ENCODE measurements around the gene BDKRB2.
A peak's percentile ranks its signal among the peaks of the same experiment; 100 is the strongest.

BDKRB2 gene

DNA sequence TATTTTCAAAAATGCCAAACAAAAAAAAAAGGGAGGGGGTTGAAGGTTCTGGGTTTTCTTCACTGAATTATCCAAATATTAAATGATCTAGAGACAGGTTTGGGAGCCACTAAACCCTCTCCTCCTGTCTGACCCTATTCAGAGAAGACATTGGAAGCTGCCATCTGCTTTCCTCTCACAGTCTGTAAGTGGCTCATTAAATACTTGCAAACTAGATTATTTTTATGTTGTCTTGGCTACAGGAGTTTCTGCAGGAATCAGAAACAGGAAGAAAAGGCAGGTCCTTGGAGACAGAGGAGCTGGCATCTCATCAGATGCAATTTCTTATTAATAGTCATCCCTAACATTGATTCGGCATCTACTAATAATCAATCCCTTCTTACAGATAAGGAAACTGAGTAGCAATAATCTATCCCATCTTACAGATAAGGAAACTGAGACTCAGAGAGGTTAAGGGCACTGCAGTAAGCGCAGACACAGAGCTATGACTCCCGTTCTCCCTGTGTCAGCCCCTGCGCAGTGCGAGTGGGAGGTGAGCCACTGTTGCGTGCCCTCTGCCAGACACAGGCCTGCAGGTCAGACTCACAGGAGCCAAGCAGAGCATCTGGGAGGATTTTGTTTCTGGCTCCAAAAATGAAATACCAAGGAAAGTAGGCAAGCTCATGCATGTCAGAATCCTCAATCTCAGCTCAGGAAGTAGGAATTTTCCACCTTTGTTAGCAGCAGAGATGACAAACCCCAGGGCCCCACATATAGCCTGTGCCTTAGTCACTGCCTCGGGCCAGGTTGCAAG is 11.0 kb downstream of the BDKRB2 start:
- H3K27ac ChIP-seq: no peak overlapping the region
- DNase-seq (ENCODE audit: low spot score): no peak
- no peak for TF ChIP-seq CTCF (IDR thresholded peaks at IDR 0.05)
- no peak overlapping the region for H3K4me3 ChIP-seq

DNA sequence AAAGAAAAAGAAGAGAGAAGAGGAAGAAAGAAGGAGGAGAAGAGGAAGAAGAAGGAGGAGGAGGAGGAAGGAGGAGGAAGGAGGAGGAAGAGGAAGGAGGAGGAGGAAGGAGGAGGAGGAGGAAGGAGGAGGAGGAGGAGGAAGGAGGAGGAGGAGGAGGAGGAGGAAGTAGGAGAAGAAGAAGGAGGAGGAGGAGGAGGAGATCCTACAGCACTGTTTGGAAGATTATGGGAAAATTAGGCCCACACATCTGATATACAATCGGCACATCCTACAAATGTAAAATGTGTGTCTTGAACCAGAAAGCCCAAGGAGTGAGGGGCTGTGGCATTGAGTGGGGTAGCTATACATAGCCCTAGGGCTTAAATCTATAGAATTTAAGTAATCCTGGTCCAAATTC is 12.0 kb downstream of the BDKRB2 start:
- no peak overlapping the region for H3K4me3 ChIP-seq
- no peak for TF ChIP-seq CTCF (IDR thresholded peaks at IDR 0.05)
- H3K27ac ChIP-seq: no peak overlapping the region
- no peak for DNase-seq (ENCODE audit: low spot score)

DNA sequence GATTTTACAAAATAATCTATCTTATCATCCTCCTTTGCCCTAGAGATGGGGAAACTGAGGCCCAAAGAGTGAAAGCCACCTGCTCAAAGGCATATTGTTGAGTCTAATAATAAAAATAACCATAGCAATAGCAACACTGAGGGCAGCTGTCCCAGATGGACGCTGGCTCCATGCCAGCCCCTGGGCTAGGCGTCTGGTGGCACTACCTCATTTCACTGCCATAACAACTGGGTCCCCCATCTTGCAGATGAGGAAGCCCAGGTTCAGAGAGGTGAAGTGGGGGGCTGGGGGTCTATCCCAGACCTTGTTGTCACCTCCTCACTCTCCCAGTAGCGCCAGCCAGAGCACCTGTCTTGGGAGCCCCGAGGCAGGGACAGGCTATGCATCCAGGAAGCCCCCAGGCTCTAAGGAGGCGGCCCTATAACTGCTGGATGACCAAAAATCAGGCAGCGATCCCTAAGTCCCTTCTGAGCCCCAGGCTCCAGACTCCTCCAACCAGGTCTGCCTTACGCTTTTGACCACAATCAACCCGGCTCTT is 12.8 kb downstream of the BDKRB2 start:
- DNase-seq (ENCODE audit: low spot score): no peak
- TF ChIP-seq CTCF (IDR thresholded peaks at IDR 0.05): no peak
- Histone ChIP-seq H3K27ac (no peak overlapping the region), H3K4me3 (no peak overlapping the region)

DNA sequence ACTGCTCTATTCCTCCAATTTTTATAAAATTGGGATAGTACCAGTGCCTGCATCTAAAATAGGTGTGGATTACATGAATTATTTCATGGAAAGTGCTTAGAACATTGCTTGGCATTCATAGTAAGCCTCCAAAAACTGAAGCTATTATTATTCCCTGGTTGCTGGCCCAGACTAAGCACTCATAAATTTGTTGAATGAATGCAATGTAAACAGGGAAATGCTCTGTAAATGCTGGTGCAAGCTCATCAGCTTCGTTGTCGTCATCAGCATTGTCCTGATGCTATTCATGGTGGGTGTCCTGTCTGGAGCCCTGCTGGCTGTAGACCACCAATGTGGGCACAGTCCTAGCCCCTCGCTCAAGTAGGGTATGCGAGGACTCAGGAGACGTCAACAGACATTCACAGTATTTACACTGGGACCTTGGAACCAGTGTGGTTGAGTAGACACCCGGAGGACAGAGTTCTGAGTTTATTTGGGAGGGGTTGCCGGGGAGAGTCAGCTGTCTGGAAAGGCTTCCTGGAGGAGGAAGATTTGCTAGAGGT is 16.5 kb downstream of the BDKRB2 start:
- no peak for TF ChIP-seq CTCF (IDR thresholded peaks at IDR 0.05)
- H3K4me3 ChIP-seq: no peak overlapping the region
- H3K27ac ChIP-seq: no peak overlapping the region
- DNase-seq (ENCODE audit: low spot score): no peak

DNA sequence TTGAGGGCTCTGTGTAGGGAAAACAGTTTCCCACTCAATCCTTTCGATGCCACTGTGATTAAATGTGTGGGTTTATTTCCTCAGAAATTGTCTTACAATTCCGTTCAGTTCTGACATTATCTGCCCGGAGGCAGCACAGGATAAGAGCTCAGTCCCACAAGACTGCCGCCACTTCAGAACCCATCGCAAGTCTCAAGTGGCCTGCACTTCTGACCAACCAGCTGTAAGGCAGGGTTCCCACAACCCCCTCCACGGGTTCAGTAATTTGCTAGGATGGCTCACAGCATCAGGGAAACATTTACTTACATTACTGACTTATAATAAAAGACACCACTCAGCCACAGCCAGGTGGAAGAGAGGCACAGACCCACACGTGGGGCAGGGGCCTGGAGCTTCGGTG is 17.2 kb downstream of the BDKRB2 start:
- TF ChIP-seq CTCF (IDR thresholded peaks at IDR 0.05): no peak
- Histone ChIP-seq H3K27ac (no peak overlapping the region), H3K4me3 (no peak overlapping the region)
- DNase-seq (ENCODE audit: low spot score): no peak

GRCh38 chr14:96224480-96225096 is 19.9 kb downstream of the BDKRB2 start:
- no peak for DNase-seq (ENCODE audit: low spot score)
- TF ChIP-seq CTCF (IDR thresholded peaks at IDR 0.05): no peak
- no peak overlapping the region for H3K4me3 ChIP-seq
- H3K27ac ChIP-seq: peak overlapping the region in 1 of 2 donors; percentile 55

All from coronary artery (tissue), 2 donors.